Breast epithelium (tissue), 4 donors: ENCODE data around the gene MAPKAP1. TPM values are rescaled to one million over a fixed set of nuclear protein-coding genes. Genes with fewer than 3 reads are reported as not detected.

Source experiments
- DNase-seq, 2 donors: peaks; one replicate each; pipeline ENCODE4 v3.0.0-alpha.2; 2019; ENCODE audit warnings: low spot score in 2 of 2
- H3K27ac ChIP-seq, 2 donors: fragments of 200-600 bp; sonication (generic) in 1 of 2; one replicate each; pipeline ENCODE4 v1.5.1; 2016 to 2019; ENCODE audit warnings: mild to moderate bottlenecking in 1 of 2
- H3K27me3 ChIP-seq, 2 donors: fragments of 200-600 bp; sonication (generic) in 1 of 2; one replicate each; pipeline versions ENCODE4 v1.5.1 to v1.6.0; 2017 to 2019; ENCODE audit warnings: control low read depth in 1 of 2, mild to moderate bottlenecking in 1 of 2
- H3K36me3 ChIP-seq: fragments of 200-600 bp; one replicate; pipeline ENCODE4 v1.5.1; 2019
- H3K4me1 ChIP-seq, 2 donors: fragments of 200-600 bp; sonication (generic); one replicate each; pipeline ENCODE4 v1.5.1; 2016 to 2019; ENCODE audit warnings: control low read depth in 1 of 2
- H3K4me3 ChIP-seq, 3 donors: fragments of 200-600 bp; sonication (generic); 1 replicate in 2 of 3; 2 replicates in 1 of 3; pipeline ENCODE4 v1.5.1; 2016 to 2019; ENCODE audit warnings: mild to moderate bottlenecking in 3 of 3, moderate library complexity in 2 of 3
- H3K9me3 ChIP-seq, 2 donors: fragments of 200-600 bp; sonication (generic) in 1 of 2; one replicate each; pipeline ENCODE4 v1.5.1; 2016 to 2019; ENCODE audit warnings: control low read depth in 1 of 2
- CTCF ChIP-seq, 3 donors: fragments of 450-650 bp; IDR thresholded peaks; one replicate each; pipeline ENCODE4 v1.5.1; 2016 to 2017; ENCODE audit warnings: antibody characterized with exemption in 3 of 3, mild to moderate bottlenecking in 3 of 3, moderate library complexity in 3 of 3
- POLR2A ChIP-seq: fragments of 450-650 bp; IDR thresholded peaks from one replicate; pipeline ENCODE4 v1.6.1; 2016; ENCODE audit warnings: antibody characterized with exemption, mild to moderate bottlenecking, moderate library complexity
- POLR2AphosphoS5 ChIP-seq, 3 donors: sonication (generic); formaldehyde crosslinking; IDR thresholded peaks; one replicate each; pipeline ENCODE4 v1.6.1; 2017; ENCODE audit warnings: antibody characterized with exemption in 3 of 3
- intact Hi-C: fragments of 100-400 bp; cut with DNase I; formaldehyde crosslinking; loops from one replicate; pipeline ENCODE4 v1.15.1; 2023; ENCODE audit warnings: low total_unique reads
- total RNA-seq, 3 donors: library from RNA; depleted of rRNA; stranded (reverse); fragments of >200 nt; gene quantifications; one replicate each; pipeline ENCODE4 v1.1.0, GENCODE V29; 2016

The MAPKAP1 gene
- total RNA-seq, 3 donors from 2014 or later, result 61.3 to 81.9 (median 78.6) TPM

DNA sequence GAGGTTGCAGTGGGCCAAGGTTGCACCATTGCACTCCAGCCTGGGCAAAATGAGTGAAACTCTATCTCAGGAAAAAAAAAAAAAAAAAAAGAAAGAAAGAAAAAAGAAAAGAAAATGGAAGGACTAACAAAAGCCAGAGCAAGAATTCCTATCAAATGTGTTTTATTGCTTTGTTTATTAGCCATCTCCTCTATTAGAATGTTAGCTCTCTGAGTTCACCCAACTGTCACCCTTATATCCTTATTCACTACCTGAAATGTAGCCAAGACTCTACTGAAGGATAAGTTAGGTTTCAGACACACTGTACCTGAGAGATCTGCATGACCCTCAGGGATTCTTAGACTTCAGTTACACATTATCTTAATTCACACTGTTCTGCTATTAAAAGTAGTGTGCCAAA, 177.9 kb downstream of the MAPKAP1 start:
- TF ChIP-seq POLR2A (no peak), POLR2AphosphoS5 (IDR thresholded peaks at IDR 0.05) (no peak), CTCF (IDR thresholded peaks at IDR 0.05) (no peak)
- intact Hi-C loops, result no loop called here
- no peak for DNase-seq
- Histone ChIP-seq H3K27ac (no peak overlapping the region), H3K36me3 (no peaks in the 10 kb centered on the region), H3K4me3 (no peak overlapping the region), H3K9me3 (no peaks in the 10 kb centered on the region), H3K4me1 (no peaks in the 10 kb centered on the region), H3K27me3 (no peaks in the 10 kb centered on the region)

DNA sequence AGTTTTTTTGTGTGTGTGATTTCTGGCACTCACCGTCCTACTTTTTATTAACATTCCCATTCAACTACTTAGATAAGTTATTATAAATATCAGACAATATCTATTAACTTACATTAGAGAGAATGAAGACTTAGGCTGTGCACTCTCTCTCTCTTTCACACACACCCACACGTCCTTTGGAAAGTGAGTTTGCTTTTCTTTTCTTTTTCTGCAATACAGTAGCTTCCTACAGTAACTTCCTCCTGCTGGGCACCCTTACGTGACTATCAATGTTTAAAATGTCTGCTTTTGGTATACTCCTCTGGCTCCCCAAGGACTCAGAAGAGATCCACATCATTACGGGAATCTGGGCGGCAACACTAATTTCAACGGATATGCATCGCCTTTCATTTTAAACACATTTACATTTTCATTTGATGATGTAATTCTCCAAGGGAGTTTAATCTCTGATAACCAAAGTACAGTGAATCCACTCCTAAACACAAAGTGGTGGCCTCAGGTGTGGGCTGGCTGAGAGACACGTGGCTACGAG, 179.5 kb downstream of the MAPKAP1 start:
- DNase-seq, result no peak
- Histone ChIP-seq H3K4me3 (no peak overlapping the region), H3K4me1 (no peaks in the 10 kb centered on the region), H3K27ac (no peak overlapping the region), H3K27me3 (no peaks in the 10 kb centered on the region), H3K36me3 (no peaks in the 10 kb centered on the region), H3K9me3 (no peaks in the 10 kb centered on the region)
- TF ChIP-seq POLR2AphosphoS5 (IDR thresholded peaks at IDR 0.05) (no peak), POLR2A (no peak), CTCF (IDR thresholded peaks at IDR 0.05) (no peak)
- intact Hi-C loops, result no loop called here

DNA sequence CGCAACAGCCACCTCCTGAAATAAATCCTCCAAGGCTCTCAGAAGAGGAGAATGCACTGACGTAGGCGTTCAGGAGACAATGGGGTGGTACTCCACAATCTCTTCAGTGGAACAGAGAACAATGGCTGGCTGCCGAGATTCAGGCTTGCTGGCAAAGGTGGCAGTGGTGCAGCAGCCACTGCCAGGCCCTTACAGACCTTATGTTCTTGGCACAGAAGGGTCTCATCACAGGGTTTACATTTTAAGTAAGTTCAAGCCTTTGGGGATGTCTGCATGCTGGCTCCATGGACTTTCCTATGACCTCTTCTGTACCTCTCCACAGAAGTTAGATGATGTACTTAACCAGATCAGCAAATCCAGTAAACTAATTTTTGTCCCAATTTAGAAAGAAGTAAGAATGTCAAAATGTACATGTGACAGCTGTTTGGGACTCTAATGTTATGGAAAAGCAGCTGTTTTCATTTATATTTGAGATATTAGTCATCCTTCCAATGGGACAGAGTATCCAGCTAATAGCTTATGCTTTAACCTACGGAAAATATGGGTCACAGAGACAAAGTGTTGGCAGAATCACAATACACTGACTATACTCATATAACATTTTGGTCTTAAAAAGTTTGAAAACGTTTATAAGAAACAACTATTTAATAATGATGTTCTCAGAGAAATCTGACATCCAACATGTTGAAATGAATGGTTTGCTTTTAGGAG, 180.9 kb downstream of the MAPKAP1 start:
- intact Hi-C loops, result no loop called here
- Histone ChIP-seq H3K4me1 (no peaks in the 10 kb centered on the region), H3K4me3 (no peak overlapping the region), H3K27ac (no peak overlapping the region), H3K9me3 (no peaks in the 10 kb centered on the region), H3K27me3 (no peaks in the 10 kb centered on the region), H3K36me3 (no peaks in the 10 kb centered on the region)
- no peak for TF ChIP-seq CTCF (IDR thresholded peaks at IDR 0.05)
- no peak for TF ChIP-seq POLR2A
- TF ChIP-seq POLR2AphosphoS5 (IDR thresholded peaks at IDR 0.05), result no peak
- no peak for DNase-seq

DNA sequence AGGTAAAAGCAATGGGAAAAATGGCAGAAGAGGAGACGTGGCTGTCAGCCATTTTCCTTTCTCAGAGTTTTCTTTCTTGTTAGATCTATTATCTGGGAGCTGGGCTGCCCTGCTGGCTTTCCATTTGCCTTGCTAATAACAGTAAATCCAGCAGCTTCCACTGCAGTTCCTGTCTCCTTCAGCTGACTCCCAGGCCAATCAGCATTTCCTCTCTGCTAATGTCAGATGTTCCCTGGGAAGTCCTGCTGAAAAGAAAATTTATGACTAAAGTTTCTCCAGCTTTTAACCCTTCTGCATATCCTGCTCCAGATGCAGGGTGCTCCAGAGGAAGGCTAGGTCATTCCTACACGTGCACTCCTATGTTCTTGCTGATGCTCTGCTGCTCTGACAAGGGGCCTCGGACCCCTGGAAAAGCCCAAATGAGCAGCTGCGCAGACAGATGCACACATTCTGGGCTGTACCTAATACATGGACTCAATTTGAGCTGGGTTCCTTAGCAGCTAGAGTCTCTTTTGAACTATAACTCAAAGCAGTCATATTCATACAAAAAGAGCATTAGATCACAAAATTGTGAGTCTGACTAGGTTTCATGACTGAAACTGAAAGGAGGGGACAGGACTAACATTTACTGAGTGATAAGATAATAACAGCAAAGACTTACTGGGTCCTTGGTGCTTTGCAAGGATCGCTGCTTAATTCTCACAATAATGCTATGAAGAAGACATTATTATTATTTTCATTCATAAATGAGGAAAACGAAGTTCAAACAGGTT, 182.2 kb downstream of the MAPKAP1 start:
- Histone ChIP-seq H3K27ac (no peak overlapping the region), H3K36me3 (no peaks in the 10 kb centered on the region), H3K27me3 (no peaks in the 10 kb centered on the region), H3K9me3 (no peaks in the 10 kb centered on the region), H3K4me3 (no peak overlapping the region), H3K4me1 (no peaks in the 10 kb centered on the region)
- TF ChIP-seq CTCF (IDR thresholded peaks at IDR 0.05), result no peak
- TF ChIP-seq POLR2AphosphoS5 (IDR thresholded peaks at IDR 0.05), result no peak
- TF ChIP-seq POLR2A, result no peak
- intact Hi-C loops, result no loop called here
- no peak for DNase-seq

GRCh38 chr9:125523681-125524080, 183.3 kb downstream of the MAPKAP1 start:
- H3K4me1 ChIP-seq, result no peaks in the 10 kb centered on the region
- TF ChIP-seq POLR2AphosphoS5 (IDR thresholded peaks at IDR 0.05) (no peak), POLR2A (no peak), CTCF (IDR thresholded peaks at IDR 0.05) (no peak)
- H3K4me3 ChIP-seq, result no peak overlapping the region
- H3K27ac ChIP-seq, result no peak overlapping the region
- intact Hi-C loops, result no loop called here
- no peaks in the 10 kb centered on the region for H3K36me3 ChIP-seq
- H3K27me3 ChIP-seq, result no peaks in the 10 kb centered on the region
- DNase-seq, result no peak
- H3K9me3 ChIP-seq, result no peaks in the 10 kb centered on the region
